Measurements from ENCODE around the gene MAPKAPK3. TPM values are rescaled to one million over a fixed set of nuclear protein-coding genes. Genes with fewer than 3 reads are reported as not detected.

Gene MAPKAPK3
- total and polyA plus RNA-seq, 9 donors: 15.8 to 44.7 (median 29.3) TPM

- WGBS, 3 donors: 56 to 63% (median 61%) methylated on average over 6 of the region's 6 CpGs
Observed at GRCh38 chr3:50627407-50628051, 10.6 kb downstream of the MAPKAPK3 start.

GRCh38 chr3:50628601-50629000 lies 11.7 kb downstream of the MAPKAPK3 start:
- WGBS, 3 donors: 92 to 96% (median 95%) methylated on average over 3 of the region's 3 CpGs
- peaks cover 4% of the 10 kb centered on the region for H3K4me1 ChIP-seq (ENCODE audit: insufficient read depth)
- intact Hi-C loops (cut with DNase I): no loop called here

More at GRCh38 chr3:50627407-50628051, 10.6 kb downstream of the MAPKAPK3 start:
- H3K9me3 ChIP-seq: no peaks in the 10 kb centered on the region
- H3K36me3 ChIP-seq: no peaks in the 10 kb centered on the region
- TF ChIP-seq CTCF (IDR thresholded peaks at IDR 0.05) (no peak), POLR2A (IDR thresholded peaks at IDR 0.05) (no peak), EP300 (IDR thresholded peaks at IDR 0.05) (no peak)
- intact Hi-C loops (cut with DNase I): no loop called here
- no peak overlapping the region for H3K4me3 ChIP-seq
- no peaks in the 10 kb centered on the region for H3K4me1 ChIP-seq (ENCODE audit: insufficient read depth)
- H3K27ac ChIP-seq: no peak overlapping the region
- DNase-seq: no peak
- no peaks in the 10 kb centered on the region for H3K27me3 ChIP-seq

GRCh38 chr3:50630394-50630793 lies 13.4 kb downstream of the MAPKAPK3 start:
- Histone ChIP-seq H3K36me3 (no peaks in the 10 kb centered on the region), H3K27me3 (no peaks in the 10 kb centered on the region), H3K9me3 (no peaks in the 10 kb centered on the region), H3K4me3 (no peak overlapping the region), H3K27ac (no peak overlapping the region), H3K4me1 (ENCODE audit: insufficient read depth) (peaks cover 4% of the 10 kb centered on the region)
- 96 to 100% (median 96%) methylated on average over 6 of the region's 6 CpGs for WGBS, 3 donors
- no peak for TF ChIP-seq POLR2A (IDR thresholded peaks at IDR 0.05)
- no peak for TF ChIP-seq CTCF (IDR thresholded peaks at IDR 0.05)
- TF ChIP-seq EP300 (IDR thresholded peaks at IDR 0.05): no peak
- intact Hi-C loops (cut with DNase I): no loop called here
- DNase-seq: no peak

More at GRCh38 chr3:50628601-50629000, 11.7 kb downstream of the MAPKAPK3 start:
- Histone ChIP-seq H3K9me3 (no peaks in the 10 kb centered on the region), H3K36me3 (no peaks in the 10 kb centered on the region), H3K4me3 (no peak overlapping the region), H3K27me3 (no peaks in the 10 kb centered on the region), H3K27ac (no peak overlapping the region)
- no peak for DNase-seq
- TF ChIP-seq EP300 (IDR thresholded peaks at IDR 0.05) (no peak), CTCF (IDR thresholded peaks at IDR 0.05) (no peak), POLR2A (IDR thresholded peaks at IDR 0.05) (no peak)

- no peak for TF ChIP-seq POLR2A (IDR thresholded peaks at IDR 0.05)
- TF ChIP-seq CTCF (IDR thresholded peaks at IDR 0.05): no peak
- TF ChIP-seq EP300 (IDR thresholded peaks at IDR 0.05): no peak
- Histone ChIP-seq H3K27me3 (no peaks in the 10 kb centered on the region), H3K36me3 (no peaks in the 10 kb centered on the region), H3K27ac (no peak overlapping the region), H3K9me3 (no peaks in the 10 kb centered on the region), H3K4me3 (no peak overlapping the region), H3K4me1 (ENCODE audit: insufficient read depth) (peaks cover 4% of the 10 kb centered on the region)
- WGBS, 3 donors: 74 to 86% (median 76%) methylated on average over 7 of the region's 7 CpGs
- intact Hi-C loops (cut with DNase I): no loop called here
- DNase-seq: no peak
Observed at GRCh38 chr3:50630877-50631276, 13.9 kb downstream of the MAPKAPK3 start.

All from ovary (tissue), 9 donors.